Prostate gland (tissue), 2 donors: ENCODE results near the gene TNFAIP8. TPM values are rescaled to one million over a fixed set of nuclear protein-coding genes. Genes with fewer than 3 reads are reported as not detected.

Experiments
- DNase-seq: peaks from one replicate; pipeline ENCODE4 v3.0.0-alpha.2; 2019; ENCODE audit warnings: low spot score
- H3K27ac ChIP-seq, 2 donors: fragments of 200-600 bp; sonication (generic); 2 replicates each; pipeline ENCODE4 v1.5.1; 2017 to 2019
- H3K27me3 ChIP-seq: fragments of 200-600 bp; sonication (generic); replicated peaks from 2 replicates; pipeline ENCODE4 v1.5.1; 2019; ENCODE audit not compliant: insufficient read depth
- H3K36me3 ChIP-seq, 2 donors: fragments of 200-600 bp; sonication (generic); 1 replicate in 1 of 2; 2 replicates in 1 of 2; pipeline versions ENCODE4 v1.5.1 to v1.8.1; 2017 to 2019
- H3K4me1 ChIP-seq: fragments of 200-600 bp; sonication (generic); replicated peaks from 2 replicates; pipeline ENCODE4 v1.5.1; 2019
- H3K4me3 ChIP-seq, 2 donors: fragments of 200-600 bp; sonication (generic); 2 replicates each; pipeline ENCODE4 v1.5.1; 2017 to 2019
- H3K9me3 ChIP-seq: fragments of 200-600 bp; sonication (generic); 2 replicates; pipeline ENCODE4 v1.5.1; 2017
- POLR2A ChIP-seq: fragments of 450-650 bp; IDR thresholded peaks from one replicate; pipeline ENCODE4 v1.6.1; 2016; ENCODE audit warnings: antibody characterized with exemption, mild to moderate bottlenecking
- POLR2AphosphoS5 ChIP-seq: sonication (generic); formaldehyde crosslinking; IDR thresholded peaks from one replicate; pipeline ENCODE4 v1.6.1; 2017; ENCODE audit warnings: antibody characterized with exemption
- WGBS: methylation state at CpG from one replicate; pipeline ENCODE4 v1.1.5; 2018; 5-methylcytosine and 5-hydroxymethylcytosine counted together
- intact Hi-C: fragments of 100-400 bp; cut with DNase I; formaldehyde crosslinking; loops from one replicate; pipeline ENCODE4 v1.14.2; 2022
- total RNA-seq, 2 donors: library from RNA; depleted of rRNA; stranded (reverse); fragments of >200 nt; gene quantifications; one replicate each; pipeline ENCODE4 v1.1.0, GENCODE V29; 2016
- TF ChIP-seq, protein P1 (sequence below), 4 experiments: fragments of 200-600 bp in 2 of 4; fragments of 450-650 bp in 2 of 4; sonication (generic) in 2 of 4; IDR thresholded peaks; 1 replicate in 3 of 4; 2 replicates in 1 of 4; pipeline ENCODE4 v1.5.1; 2016 to 2019; ENCODE audit warnings: antibody characterized with exemption in 4 of 4, mild to moderate bottlenecking in 2 of 4, moderate library complexity in 2 of 4

TNFAIP8 gene
- total RNA-seq, 2 donors from 2014 or later: 21.6 to 40.0 TPM

DNA sequence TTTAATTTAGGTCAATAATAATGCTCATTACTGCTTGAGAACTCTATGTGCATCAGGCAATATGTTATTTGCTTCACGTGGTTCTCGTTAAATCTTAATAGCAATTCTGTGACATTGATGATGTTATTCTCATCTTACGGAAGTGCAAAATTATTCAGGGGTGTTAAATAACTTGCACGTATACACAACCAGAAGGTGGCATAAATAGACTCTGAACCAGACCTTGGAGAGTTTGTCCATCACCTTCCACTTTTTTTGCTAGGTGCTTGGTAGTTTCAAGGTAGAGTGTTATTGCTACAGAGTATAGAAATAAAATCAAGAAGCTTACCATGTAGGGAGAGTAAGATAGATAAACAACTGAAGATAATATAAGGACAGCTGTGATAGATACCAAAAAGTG is 23.6 kb upstream of the TNFAIP8 start:
- H3K4me3 ChIP-seq: no peak overlapping the region
- DNase-seq: no peak
- H3K27ac ChIP-seq: peak overlapping the region in 1 of 2 donors; percentile 11
- intact Hi-C loops: loop anchor here (10.0 kb wide), 1 partner anchor 157 kb away; no protein-coding TSS in a partner anchor
- H3K4me1 ChIP-seq: peaks cover 15% of the 10 kb centered on the region
- H3K9me3 ChIP-seq: no peaks in the 10 kb centered on the region
- 75% methylated on average over 4 of the region's 4 CpGs for WGBS
- no peaks in the 10 kb centered on the region for H3K27me3 ChIP-seq
- no peak for TF ChIP-seq POLR2A
- TF ChIP-seq POLR2AphosphoS5: no peak
- TF ChIP-seq, protein P1, sequence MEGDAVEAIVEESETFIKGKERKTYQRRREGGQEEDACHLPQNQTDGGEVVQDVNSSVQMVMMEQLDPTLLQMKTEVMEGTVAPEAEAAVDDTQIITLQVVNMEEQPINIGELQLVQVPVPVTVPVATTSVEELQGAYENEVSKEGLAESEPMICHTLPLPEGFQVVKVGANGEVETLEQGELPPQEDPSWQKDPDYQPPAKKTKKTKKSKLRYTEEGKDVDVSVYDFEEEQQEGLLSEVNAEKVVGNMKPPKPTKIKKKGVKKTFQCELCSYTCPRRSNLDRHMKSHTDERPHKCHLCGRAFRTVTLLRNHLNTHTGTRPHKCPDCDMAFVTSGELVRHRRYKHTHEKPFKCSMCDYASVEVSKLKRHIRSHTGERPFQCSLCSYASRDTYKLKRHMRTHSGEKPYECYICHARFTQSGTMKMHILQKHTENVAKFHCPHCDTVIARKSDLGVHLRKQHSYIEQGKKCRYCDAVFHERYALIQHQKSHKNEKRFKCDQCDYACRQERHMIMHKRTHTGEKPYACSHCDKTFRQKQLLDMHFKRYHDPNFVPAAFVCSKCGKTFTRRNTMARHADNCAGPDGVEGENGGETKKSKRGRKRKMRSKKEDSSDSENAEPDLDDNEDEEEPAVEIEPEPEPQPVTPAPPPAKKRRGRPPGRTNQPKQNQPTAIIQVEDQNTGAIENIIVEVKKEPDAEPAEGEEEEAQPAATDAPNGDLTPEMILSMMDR (IDR thresholded peaks at IDR 0.05): no peak
- no peaks in the 10 kb centered on the region for H3K36me3 ChIP-seq

DNA sequence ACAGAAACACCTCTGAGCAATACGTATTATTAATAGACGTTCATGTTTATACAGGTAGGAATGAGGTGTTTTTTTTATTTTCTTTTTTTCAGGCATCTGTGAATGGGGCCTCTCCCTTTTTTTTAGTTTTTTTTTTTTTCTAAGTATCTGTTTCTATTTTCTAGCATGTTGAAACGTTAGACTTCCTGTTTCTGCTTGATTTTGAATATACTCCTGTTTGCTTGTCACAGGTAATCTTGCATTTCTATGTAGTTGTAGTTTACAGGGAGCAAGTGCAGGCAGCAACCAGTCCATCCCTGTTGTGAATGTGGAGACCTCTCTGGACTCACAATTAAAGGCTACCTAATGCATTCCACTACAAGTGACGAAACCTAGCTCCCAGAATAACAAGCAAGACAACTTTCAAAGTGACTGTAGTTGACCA is 22.8 kb upstream of the TNFAIP8 start:
- DNase-seq: peak; percentile 26
- no peaks in the 10 kb centered on the region for H3K27me3 ChIP-seq
- H3K36me3 ChIP-seq: no peaks in the 10 kb centered on the region
- H3K4me3 ChIP-seq: no peak overlapping the region
- intact Hi-C loops: loop anchor here (10.0 kb wide), 1 partner anchor 158 kb away; no protein-coding TSS in a partner anchor
- TF ChIP-seq POLR2AphosphoS5: peak; percentile 11
- no peak for TF ChIP-seq POLR2A
- TF ChIP-seq, protein P1 (IDR thresholded peaks at IDR 0.05): no peak
- no peaks in the 10 kb centered on the region for H3K9me3 ChIP-seq
- 50% methylated on average over 4 of the region's 4 CpGs for WGBS
- H3K27ac ChIP-seq: peak overlapping the region in 1 of 2 donors; percentile 11
- H3K4me1 ChIP-seq: peaks cover 15% of the 10 kb centered on the region

DNA sequence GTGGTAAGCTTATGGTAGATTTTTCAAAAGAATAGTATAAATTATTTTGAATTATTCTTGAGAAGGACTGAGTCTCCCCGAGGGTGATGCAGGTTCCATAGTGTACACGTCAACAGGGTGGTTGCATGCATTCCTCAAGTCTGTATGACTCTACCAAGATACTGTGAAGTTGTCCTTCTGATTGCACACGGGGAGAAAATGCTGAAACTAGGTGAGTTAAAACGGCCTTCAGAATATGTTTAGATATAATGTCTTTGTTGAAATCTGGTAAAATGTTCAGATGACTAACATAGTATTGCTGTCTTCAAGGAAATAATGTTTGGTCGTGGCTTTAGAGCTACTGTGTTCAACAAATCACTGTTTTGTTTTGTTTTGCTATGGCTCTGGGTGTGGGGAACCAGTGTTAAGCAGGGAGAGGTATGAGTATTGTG is 22.4 kb upstream of the TNFAIP8 start:
- intact Hi-C loops: loop anchor here (10.0 kb wide), 1 partner anchor 159 kb away; no protein-coding TSS in a partner anchor
- Histone ChIP-seq H3K9me3 (no peaks in the 10 kb centered on the region), H3K4me3 (no peak overlapping the region), H3K27me3 (no peaks in the 10 kb centered on the region), H3K36me3 (no peaks in the 10 kb centered on the region), H3K27ac (no peak overlapping the region), H3K4me1 (peaks cover 15% of the 10 kb centered on the region)
- DNase-seq: no peak
- no peak for TF ChIP-seq POLR2AphosphoS5
- TF ChIP-seq, protein P1 (IDR thresholded peaks at IDR 0.05): no peak
- TF ChIP-seq POLR2A: no peak
- 69% methylated on average over 5 of the region's 5 CpGs for WGBS

DNA sequence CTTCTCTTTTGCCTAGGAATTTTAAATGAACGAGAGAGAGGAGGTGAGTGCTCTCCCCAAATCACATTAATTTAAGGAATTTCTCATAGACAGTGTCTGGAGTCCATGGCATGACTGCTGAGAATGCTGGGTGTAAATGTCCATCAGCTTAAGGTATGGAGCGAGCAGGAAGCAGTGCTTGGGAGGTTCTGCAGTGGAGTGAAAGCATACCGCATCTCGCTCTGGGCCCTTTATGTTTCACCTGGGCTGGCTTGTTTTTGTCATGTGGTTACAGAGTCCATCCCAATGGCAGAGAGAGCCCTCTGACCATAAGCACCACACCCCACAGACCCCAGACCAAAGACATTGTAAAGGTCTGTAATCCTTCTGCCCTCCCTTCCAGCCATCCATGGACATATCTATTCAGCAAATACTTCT is 20.6 kb upstream of the TNFAIP8 start:
- H3K4me1 ChIP-seq: peaks cover 6% of the 10 kb centered on the region
- no peaks in the 10 kb centered on the region for H3K36me3 ChIP-seq
- DNase-seq: no peak
- H3K9me3 ChIP-seq: no peaks in the 10 kb centered on the region
- no peaks in the 10 kb centered on the region for H3K27me3 ChIP-seq
- H3K4me3 ChIP-seq: no peak overlapping the region
- intact Hi-C loops: loop anchor here (2.0 to 10.0 kb wide), 4 partner anchors 78 to 348 kb away; partner anchors contain the start of genes DMXL1 and DTWD2
- TF ChIP-seq POLR2AphosphoS5 (no peak), POLR2A (no peak)
- TF ChIP-seq, protein P1 (IDR thresholded peaks at IDR 0.05): no peak
- WGBS: 48% methylated on average over 4 of the region's 4 CpGs
- no peak overlapping the region for H3K27ac ChIP-seq

DNA sequence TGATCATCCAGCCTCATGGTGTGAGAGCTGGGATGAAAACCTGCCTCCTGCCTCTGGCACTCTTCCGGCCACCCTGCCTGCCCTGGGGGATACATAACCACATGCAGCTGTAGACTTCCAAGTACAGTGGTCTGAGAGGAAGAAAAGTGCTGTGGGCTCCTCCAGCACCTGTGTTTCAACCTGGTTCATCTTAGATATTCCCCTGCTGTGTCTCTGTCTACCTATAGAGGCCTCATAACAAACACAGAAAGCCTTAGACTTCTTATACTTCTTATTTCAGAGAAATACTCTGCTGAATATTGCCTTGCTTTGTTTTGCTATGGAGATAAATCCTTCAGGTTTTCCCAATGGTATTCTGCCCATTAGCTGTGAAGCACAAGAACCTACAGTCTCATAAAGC is 19.6 kb upstream of the TNFAIP8 start:
- Histone ChIP-seq H3K4me3 (no peak overlapping the region), H3K27ac (no peak overlapping the region), H3K36me3 (no peaks in the 10 kb centered on the region), H3K27me3 (no peaks in the 10 kb centered on the region), H3K9me3 (no peaks in the 10 kb centered on the region), H3K4me1 (peaks cover 6% of the 10 kb centered on the region)
- intact Hi-C loops: loop anchor here (5.0 to 10.0 kb wide), 3 partner anchors 161 to 349 kb away; partner anchors contain the start of genes DMXL1 and DTWD2
- no peak for DNase-seq
- WGBS: 93% methylated on average over 1 of the region's 1 CpG
- TF ChIP-seq POLR2A (no peak), POLR2AphosphoS5 (no peak)
- TF ChIP-seq, protein P1 (IDR thresholded peaks at IDR 0.05): no peak
